GM19238 (cell line): ENCODE measurements around the gene GRID1.

Source experiments
- DNase-seq: peaks from one replicate; pipeline ENCODE4 v3.0.0; 2011; ENCODE audit warnings: low spot score; ENCODE audit not compliant: insufficient read length

The GRID1 gene

DNA sequence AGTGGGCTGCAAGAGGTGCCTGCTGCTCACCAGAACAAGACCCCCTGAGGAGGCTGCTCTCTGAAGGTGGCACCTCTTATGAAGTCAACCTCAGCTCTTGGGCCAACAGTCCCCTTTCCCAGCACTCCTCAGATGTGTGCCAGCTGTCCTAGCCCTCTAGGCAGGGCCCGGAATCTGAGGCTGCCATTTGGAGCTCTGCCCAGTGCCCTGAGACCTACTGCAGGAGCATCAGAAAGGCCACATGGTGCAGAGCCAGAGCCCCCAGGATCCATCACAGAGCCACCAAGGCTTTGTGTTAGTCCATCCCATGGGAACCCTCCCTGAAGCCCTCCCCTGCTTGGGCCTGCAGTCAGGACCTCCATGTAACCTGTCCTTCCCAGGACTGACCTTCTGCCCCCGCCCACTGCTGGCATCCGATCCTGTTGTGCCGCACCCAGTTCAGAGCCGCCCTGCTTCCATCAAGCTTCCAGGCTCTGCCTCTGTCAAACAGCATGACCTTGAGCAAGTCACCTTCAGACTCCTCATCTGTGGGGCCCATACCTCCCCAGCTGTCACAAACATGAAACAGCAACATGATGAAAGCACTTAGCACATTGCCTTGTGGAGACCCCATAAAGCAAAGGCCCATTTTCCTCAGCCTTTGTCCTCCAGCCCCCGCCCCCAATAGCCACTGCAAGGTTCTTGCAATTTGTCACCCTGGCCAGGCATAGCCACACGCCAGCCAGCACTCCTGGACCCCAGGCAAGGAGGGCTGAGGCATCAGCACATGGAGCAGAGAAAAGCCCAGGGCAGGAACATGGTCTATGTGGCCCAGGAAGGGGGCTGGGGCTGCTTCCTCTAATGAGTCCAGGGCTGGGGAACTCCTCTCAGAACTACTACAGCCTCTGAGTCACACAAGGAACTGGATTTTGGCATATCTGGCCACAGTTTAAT lies 51.7 kb downstream of the GRID1 start:
- no peak for DNase-seq

DNA sequence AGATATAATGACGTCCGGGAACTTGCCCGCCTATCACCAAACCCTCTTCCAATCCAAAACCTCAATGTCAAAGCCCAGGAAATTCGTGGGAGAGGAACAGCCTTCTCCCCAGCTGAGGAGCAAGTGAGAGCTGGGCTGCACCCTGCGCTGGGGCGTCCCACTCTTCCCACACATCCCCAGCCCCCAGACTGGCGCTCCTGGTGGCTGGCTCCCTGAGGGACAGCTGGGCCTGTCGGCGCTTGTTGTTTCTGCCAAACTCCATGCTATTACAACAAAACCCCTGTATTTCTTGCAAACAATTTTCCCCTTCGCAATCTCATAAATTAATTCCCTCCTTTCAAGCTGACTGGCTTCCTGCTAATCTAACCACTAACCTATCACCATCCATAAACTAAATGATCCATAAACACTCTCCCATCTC lies 53.0 kb downstream of the GRID1 start:
- DNase-seq, result no peak

DNA sequence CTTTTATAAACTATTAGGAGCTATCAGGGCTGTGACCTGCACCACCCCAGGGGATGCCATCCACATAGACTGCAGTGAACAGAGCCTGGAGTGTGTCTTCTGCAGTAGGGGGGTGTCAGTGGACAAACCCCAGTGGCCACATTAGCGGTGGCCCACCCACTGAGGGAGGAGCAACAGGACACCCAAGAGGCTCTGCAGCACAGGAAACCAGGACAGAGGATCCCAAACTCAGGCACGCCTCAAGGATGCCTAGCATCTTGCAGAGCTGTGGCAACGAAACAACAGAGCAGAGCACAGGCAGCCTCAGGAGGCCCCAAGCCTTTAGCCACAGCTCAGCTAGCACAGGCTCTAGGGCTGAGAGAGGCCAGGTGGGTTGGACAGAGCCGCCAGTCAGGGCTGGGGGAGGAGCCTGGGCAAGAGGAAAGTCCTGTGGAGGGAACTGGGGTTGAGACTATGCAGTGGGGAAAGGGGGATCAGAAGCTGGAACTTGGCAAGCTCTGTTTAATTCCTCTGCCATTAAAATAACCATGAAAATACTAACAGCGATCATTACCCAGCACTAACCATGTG lies 53.8 kb downstream of the GRID1 start:
- no peak for DNase-seq

DNA sequence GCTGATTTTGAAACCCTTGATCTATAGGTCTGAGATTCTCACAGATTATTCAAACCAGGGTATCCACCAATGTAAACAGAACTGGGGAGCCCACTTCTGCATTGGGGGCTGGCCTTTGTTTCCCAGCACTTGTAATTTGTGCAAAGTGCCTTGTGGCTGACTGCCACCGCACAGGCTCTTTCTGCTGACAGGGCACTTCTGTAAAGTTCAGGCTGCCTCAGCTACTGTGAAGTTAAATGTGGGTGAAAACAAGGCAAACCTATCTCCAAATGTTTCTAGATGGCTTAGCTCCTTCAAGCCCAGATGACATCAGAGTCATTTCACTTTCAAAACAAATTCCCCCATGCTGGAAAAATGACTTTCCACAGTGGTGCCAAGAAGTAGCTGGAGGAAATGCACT lies 54.7 kb downstream of the GRID1 start:
- no peak for DNase-seq

DNA sequence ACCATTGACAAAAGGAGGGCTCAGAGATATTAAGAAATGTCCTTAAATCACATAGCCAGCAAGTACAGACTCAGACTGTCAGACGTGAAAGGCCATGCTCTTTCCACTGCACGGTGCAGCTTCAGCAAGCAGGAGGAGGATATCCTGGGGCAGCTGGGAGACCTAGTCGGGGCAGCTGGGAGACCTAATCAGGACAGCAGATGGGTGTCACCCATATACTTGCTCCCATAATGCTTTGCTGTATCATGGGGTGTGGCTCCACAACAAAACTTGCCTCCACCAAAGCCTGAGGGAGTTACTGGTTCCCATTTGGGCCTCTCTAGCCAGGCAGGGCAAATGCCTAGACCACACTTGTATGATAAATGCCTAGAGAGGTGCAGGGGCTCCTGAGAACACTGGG lies 55.4 kb downstream of the GRID1 start:
- no peak for DNase-seq

DNA sequence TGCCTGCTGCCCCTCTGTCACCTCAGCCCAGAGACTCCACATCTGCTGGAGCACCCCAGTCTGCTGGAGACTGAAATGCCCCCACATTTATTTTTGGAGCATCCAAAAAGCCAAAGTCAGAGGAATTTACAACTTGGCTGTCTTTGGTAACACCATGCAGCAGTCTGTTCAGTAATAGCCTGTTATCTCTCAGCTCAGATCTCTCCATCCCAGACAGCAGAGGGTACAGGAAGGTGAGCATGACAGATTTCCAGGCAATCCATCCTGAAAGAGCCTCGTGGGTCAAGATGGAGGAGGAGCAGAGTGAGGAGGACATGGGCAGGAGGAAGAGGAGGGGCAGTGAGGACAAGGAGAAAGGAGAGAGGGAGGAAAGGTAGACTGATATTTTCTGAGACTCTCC lies 55.9 kb downstream of the GRID1 start:
- DNase-seq, result no peak

DNA sequence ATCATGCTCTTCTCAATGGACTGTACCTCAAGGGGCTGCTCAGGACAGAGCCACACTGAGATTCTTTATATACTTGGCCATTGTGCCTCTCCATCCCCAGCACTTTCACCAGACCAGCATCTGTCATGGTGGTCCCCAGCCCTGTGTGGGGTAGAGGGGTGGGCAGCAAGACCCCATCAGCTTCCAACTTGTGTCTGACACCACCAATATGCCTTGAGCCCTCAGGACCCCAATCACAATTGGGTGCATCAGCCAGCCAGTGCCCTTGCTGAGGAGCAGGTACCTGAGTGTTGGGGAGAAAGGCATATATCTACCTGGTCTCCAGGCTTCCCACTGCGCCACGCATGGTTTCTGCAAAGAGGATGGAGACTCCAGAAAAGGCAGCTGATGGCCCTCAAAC lies 56.3 kb downstream of the GRID1 start:
- no peak for DNase-seq

DNA sequence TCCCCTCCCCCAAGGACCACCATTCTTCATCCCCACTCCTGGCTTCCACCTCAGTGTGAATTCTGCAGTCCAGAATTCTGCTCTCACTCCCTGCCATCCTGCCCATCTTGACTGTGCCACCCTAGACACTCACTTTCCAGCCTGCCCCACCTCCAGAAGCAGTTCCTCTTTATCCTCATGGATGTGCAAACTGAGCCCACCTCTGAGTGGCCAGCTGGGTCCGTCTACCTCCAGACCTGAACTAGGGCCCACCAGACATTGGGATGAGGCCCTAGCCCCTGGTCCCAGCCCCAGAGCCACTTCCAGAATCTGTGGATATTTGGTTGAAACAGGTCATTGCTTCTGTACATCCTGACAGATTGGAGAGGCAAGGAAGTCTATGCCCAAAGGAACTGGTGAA lies 58.5 kb downstream of the GRID1 start:
- DNase-seq, result no peak

DNA sequence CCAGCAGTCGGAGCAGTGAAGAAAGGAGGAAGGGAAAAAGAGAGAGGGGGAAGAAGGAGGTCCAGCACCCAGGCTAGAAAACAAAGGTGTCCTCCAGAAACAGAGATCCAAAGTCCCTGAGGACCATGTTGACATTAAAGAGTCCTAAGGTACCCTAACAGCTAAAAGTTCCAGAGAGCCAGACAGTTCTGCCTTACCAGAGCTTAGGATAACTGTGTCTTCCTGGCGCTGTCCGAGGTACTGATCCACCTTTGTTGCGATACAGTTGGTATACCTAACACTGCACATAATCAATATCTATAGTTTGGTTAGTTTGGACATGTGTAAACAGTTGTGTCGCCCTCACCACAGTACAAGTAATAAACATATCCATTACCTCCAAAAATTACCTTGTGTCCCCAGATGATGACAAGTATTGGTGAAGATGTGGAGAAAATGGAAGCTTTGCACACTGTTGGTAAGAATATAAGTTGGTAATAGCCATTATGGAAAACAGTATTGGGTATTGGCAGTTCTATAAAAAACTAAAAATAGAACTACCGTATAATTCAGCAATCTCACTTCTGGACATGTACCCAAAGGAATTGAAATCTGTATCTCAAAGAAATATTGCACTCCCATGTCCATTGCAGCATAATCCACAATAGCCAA lies 59.8 kb downstream of the GRID1 start:
- DNase-seq, result no peak

DNA sequence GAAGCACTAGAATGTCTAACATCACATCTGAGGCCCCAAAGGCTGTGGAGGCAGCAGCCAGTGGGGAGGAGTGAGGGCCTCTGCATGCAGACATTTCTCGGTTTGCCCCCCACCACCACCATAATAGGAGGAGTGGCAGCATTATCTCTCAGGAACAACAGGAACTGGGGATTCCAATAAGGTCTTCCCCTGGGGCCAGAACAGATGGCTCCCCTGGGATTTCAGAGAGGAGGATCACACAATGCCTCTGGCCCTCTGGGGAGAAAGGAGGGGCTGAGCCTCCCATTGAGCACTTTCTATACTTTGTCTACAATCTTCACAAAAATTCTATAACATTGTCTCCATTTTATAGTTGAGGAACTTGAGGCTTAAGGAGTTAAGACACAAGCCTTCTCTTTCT lies 61.1 kb downstream of the GRID1 start:
- no peak for DNase-seq

DNA sequence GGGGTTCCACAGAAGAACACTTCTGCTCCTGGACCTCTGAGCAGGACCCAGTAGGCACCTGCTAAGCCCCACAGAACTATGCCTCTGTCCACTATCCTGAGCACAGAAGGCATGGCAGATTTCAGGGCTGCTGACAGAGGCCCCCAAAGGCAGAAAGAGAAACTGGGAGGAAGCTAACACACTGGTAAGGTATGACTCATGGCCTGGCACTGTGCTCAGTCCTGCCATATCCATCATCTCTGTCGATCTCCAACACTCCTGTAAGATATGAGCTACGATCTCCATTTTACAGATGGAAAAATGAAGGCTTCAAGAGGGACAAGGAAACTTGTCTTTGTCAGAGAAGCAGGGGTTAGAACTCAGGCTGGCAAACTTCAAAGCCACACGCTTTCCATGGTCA lies 62.2 kb downstream of the GRID1 start:
- no peak for DNase-seq

DNA sequence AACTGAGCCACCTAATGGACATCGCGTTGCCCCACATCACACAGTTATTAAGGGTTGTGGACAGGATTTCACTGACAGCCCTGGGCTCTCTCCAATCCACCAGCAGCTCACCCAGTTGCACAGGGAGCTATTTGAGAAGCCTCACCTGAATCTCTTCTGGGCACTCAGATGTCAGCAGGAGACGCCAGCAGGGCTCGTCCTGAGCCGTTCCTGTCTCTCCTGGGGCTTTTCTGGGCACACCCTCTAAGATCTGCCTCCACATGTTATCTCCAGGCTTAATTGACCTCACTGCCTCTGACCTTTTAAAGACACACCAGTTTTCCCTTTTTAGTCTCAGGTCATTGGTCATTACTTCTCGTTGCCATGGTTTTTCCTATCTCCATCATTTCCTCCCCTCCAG lies 63.0 kb downstream of the GRID1 start:
- DNase-seq, result no peak

DNA sequence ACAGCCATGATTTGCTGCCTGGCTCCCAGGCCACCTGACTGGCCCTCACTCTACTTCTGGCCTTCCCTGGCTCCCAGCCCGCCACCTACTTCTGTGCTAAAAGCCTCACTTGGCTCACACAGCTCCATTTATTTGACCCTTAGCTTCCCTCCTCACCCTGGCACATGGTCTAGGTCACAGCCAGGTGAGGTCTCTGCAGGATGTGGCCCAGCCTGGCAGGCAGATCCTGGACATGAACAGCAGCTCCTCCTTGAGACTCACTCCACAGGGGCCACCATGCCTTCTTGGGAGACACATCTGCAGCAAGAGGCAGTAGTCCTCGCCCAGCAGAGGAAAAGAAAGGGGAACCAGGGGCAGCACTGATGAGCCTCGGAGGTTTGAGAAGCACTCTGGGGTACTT lies 64.6 kb downstream of the GRID1 start:
- DNase-seq, result no peak

DNA sequence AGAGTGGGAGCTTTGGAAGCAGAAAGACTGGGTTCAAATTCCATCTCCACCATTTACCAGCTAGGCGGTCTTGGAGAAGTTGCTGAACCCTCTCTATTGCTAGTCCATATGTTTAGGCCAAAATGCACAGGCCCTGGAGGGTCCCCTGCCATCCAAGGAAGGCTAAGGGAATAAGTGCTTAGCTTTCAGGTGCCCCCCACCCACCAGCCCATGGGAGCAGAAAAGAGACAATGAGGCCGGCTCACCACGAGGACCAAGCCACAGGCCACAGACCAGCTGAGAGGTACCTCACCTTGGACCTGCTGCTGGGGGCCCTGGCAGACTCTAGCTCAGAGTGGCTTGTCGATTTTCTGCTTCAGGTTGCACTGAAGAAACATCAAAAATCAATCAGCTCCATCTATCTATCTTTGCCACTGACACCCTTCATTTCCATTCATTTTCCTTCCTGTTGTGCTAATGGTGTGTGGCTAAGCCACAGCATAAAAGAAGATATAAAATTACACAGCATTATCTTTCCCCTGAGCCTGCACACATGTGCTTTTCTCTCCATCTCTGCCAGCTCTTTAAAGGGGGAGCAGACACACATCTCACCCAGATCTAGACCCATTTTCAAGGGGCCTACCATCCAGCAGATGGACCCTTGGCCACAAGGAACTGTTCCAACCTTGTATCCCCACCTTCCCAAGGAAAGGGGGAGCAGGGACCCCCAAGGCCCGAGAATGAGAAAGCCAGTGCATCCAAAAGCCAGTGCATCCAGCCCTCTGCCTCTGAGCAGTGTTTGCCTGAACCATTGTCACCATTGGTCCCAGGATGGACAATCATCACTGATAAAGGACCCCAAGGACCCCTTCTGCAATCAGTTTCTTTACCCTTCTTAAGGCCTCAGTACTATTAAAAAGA lies 65.4 kb downstream of the GRID1 start:
- no peak for DNase-seq

DNA sequence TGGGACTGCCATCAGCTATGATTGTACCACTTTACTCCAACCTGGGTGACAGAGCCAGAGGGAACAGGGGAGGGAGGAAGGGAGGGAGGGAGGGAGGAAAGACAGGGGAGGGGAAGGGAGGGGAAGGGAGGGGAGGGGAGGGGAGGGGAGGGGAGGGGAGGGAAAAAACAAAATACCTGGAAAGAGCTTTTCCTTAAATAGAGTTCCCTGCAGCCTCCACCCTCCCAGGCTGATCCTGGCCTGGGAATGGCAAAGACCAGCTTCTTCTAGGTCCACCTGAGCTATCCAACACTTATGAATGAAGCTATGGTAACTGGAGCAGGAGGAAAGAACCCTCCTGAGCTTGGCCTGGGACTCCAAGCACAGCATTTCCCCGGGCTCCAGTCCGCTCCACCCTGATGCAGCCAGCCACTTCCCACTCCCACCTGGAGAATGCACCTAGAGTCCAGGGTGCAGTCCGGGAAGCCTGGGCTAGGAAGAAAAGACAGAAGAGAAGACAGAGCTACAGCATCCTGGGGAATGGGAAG lies 66.1 kb downstream of the GRID1 start:
- DNase-seq, result no peak

DNA sequence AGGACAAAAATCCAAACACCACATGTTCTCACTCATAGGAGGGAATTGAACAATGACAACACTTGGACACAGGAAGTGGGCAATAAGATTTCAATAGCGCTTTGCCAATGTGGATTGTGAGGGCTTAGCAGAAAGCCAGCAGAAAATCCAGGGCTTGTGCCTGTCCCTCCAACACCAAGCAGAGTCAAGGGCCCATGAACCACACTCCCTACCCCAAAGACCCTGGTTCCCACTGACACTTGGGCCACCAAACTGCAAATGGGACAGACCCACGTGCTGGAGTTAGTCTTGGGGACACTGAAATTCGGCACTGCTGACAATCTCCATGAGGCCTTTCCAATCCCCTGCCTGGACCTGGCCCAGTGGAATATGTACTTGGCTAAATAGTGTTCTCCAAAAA lies 67.0 kb downstream of the GRID1 start:
- DNase-seq, result no peak

DNA sequence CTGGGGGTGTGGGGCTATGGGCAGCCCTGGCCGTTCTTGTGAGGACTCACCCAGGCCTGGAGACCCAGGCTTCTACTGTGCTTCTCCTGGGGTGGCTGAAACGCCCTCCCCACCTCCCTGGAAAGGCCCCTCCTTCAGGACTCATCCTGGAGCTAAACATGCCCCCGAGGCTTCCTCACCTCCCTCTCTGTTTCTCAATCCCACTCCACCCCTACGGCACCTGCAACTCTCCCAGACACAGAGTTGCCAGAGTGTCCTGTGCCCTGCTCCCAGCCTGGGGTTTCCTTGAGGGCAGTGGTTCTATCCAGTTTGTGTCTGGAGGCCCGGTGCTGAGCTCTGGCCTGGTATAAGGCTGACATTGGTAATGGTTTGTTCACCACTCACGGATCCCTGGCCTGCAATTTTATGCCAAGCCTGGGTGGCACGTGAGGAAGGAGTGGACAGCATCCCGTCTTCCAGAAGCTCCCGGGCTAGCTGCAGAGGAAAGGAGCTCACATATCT lies 68.0 kb downstream of the GRID1 start:
- DNase-seq, result no peak

DNA sequence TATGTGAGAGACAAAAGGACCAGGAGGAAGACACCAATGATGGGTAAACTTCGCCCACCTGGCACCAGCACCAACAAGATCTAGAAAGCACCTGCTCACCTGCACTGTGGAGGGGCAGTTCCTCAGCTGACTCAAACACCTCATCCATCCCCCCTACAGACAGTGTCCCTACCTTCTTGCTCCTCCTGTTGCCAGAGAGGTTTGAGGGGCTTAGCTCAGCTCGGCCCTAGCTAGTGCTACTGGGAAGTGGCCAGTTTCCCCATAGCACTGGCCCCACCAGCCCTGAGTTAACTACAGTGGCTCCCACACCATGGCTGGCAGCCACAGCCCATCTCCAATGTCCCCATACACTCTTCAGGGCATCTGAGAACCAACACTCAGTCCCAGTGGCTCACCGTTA lies 70.8 kb downstream of the GRID1 start:
- no peak for DNase-seq

DNA sequence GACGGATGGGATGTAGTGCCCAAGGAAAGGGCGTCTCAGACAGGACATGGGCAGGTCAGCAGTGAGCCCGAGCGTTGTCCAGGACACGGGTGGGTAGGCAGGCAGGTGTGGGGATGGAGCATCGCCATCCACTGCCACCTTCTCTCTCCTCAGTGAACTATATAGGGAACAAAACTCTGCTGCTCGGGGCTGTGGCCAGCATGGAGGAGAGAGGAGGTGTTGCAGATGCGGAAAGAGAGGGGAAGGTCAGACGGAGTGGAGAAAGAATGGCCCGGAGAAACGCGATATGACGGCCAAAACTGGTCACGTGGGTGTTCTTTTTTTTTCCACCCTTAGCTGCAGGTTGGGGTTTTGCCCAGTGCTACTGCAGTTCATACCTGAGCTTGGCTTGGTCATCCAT lies 71.2 kb downstream of the GRID1 start:
- no peak for DNase-seq

DNA sequence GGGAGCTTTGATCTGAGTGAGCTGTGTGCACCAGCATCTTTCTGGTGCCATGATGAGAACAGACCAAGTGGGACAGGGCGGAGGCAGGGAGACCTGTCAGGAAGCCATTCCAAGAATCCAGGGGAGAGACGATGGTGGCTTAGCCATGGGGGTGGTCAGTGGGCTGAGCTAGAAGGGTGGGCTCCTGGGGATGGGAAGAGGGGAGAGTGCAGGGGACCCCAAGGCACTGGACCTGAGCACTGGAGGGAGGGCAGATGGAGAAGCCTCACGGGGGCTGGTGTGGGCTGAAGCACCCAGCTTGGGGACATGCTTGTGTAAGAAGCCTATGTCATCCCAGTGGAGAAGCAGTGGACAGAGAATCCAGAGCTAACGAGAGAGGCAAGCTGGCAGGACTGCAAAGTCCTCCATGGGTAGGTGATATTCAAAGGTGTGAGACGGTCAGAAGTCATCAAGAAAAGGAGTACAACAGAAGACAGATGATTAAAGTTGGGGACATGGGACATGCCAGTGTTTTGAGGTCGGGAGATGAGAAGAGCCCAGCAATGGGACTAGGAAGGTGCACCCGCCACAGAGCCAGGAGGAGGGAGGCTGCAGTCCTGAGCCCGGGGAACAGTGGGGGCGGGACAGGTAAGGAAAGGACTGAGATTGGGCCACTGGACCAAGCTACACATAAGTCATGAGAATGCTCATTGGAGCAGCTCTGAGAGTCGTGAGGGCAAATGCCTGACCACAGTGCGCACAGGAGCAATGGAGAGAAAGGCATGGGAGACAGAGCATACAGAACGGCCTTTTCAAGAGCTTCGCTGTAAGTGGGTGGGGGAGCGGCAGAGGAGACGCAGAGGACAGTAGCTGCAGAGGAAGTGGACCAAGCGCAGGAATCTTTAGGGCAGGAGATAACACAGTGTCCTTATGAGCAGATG lies 72.0 kb downstream of the GRID1 start:
- no peak for DNase-seq
